GOT3 (cell line): ENCODE measurements around the gene PIAS3.
A peak's percentile ranks its signal among the peaks of the same experiment; 100 is the strongest.

Experiments
- DNase-seq: peaks from one replicate; lab custom pipeline; 2025; ENCODE audit warnings: mixed read lengths; lab: John Stamatoyannopoulos, UW

PIAS3 gene

DNA sequence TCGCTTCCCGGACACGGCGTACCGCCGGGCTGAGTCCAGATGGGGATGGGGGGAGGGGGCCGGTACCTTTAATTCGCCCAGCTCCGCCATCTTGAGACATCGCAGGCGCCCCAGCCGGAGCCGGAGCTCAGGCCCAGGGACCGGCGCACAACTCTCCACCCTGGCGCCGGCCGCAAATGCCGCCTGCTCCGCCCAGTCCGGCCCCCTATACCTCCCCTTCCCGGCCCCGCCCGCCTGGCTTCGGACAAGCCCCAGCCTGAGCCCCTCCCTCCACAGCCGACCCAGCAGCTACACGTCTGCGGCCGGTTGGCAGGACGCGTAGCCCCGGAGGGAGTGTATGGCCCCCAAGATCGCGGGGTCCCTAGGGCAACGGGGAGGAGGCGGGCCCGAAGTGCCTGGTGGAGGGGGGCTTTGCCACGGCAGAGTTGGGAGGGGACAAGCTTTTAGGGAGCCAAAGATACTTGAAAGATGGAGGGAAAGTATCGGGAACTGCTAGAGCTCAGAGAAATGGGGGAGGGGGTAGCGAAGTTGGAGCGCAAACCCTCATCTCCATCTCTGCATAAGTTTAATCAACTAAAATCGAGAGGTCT is at the start of gene PIAS3:
Gene PIAS3 (minus strand): TSS at position 181 of the 590 bp plus-strand sequence. CDS start 91 bp downstream, at position 90.
- DNase-seq, result peak; percentile 89

DNA sequence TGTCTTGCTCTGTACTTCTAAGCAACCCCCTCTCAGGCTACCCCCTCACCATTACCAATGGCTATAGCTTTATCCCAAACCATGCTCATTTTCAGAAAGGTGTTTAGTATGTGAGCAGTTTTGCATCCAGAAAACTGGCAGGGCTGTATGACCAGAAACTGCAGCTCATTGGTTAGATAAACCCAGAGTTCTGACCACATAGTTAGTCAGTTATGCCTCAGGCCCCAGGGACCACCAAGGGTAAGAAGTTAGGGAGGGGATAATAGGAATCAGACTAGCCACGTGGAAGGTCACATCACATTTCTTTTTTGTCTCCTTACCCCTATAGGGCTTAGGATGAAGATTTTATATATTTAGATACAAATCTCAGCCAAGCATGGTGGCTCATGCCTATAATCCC is 49.8 kb upstream of the PIAS3 start:
- DNase-seq, result peak; percentile 36

DNA sequence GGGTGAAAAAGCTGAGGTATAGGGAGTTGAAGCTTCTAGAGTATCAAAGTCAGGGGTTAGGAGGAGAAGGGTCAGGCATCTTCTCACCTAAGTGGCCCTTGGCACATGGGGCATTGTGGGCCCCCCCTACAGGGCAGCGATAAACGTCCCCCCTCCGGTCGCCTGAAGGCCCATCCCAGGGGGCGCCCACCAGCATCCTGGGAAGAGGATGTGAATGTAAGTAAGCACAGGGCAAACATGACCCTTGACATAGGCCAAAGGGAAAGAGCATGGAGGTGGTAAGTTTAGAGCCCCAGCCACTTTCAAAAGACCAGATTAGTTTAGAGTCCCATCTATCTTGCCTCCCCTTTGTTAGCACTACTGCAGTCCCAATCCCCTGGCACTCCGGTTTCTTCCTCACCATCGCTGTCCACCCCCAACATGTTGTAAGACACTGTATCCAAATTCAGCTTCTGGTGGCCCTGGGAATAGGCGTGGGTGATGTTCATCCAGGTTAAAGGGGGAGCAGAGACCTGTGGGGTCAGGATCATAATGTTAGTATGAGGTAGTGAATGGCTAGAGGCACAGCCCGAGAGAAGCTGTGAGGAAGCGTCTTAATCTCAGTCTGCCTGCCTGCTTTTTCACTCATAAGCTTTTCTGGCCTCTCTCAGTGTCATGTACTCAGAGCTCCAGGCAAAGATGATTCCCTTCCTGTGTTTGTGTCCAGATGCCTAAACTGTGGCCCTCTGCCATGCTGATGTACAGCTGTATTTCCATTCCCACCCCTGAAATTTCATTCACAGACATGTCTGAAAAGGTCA is 48.3 kb upstream of the PIAS3 start:
- no peak for DNase-seq

DNA sequence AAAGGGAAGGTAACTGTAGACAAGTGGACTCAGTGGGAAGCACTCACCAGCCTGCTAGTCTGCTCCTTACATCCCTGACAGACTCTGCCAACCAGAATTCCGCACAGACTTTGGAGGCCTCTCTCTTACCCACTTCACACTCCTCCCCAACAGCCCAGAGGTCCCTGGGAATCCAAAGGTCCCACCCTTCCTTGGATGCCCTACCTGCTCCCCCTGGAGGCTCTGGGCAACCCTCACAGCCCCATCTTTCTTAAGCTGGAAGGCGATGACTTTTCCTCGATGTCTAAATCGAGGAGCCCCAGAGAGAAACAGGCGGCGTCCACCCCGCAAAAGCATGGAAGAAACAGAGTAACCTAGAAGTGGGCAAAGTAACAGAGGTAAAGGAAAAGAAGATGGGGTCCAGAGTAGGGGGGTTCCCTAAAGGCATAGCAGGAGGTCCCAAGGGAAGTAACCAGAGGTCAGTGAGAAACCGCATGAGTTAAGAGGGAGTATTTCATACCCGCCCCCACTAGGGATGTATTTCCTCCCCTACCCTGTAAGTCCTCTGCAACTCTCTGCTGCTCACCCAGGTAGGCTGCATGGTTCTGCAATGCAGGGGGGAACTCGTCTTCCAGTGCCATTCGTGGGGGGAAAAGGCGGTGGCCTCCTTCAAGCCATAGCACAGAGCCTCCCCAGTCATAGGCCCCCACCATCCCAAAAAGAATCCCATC is 42.6 kb upstream of the PIAS3 start:
- no peak for DNase-seq

DNA sequence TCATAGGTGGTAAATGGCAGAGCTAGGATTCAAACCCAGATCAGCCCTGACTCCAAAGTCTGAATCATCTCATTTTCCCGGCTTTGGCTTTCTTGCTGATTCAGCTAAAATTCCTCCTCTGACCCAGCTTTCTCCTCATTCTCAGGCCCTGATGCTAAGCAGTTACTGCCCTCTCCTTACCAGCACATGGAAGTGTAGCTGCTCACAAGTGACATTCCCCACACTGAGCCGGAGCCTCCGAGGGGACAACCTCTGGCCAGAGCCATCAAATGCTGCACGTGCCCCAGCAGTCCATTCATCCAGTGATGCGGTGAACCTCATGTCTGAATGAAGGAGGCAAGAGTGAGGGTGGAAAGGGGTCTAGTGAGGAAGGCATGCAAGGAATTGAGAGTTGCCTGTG is 39.9 kb upstream of the PIAS3 start:
- no peak for DNase-seq

DNA sequence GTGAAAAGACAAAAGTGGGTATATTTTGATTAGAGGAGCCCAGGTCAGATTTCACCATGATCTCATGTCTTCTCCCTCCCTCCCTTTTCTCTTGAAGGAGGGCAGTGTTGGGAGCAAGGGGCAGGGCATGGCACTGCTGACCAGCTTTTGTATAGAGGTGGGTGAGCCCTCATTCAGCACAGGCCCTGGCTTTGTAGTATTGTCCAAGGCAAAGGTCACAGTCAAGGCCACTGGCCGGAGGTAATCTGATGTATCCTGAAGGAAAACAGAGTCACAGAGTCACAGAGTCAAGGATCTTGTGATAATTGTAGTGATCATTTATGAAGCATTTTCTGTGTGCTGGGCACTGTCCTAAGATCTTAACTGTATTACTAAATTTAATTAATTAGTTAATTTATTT is 39.1 kb upstream of the PIAS3 start:
- DNase-seq, result no peak

DNA sequence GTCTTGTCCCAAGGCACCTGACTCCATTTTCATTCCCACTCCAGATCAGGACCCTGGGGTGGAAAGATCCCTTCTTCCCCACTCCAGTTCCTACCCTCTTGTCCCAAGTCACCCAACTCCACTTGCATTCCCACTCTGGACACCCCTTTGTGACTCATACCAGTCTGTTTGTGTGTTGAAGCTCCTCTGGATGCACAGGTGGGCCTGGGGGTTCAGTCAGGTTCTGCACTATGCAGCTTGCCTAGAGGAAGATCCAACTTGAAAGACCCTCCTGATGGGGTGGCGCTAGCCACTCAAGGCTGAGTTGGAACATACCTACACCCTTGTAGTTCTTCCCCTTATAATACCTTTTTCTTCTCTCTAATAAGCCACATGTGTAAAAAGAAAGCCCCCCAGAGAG is 36.6 kb upstream of the PIAS3 start:
- DNase-seq, result no peak

DNA sequence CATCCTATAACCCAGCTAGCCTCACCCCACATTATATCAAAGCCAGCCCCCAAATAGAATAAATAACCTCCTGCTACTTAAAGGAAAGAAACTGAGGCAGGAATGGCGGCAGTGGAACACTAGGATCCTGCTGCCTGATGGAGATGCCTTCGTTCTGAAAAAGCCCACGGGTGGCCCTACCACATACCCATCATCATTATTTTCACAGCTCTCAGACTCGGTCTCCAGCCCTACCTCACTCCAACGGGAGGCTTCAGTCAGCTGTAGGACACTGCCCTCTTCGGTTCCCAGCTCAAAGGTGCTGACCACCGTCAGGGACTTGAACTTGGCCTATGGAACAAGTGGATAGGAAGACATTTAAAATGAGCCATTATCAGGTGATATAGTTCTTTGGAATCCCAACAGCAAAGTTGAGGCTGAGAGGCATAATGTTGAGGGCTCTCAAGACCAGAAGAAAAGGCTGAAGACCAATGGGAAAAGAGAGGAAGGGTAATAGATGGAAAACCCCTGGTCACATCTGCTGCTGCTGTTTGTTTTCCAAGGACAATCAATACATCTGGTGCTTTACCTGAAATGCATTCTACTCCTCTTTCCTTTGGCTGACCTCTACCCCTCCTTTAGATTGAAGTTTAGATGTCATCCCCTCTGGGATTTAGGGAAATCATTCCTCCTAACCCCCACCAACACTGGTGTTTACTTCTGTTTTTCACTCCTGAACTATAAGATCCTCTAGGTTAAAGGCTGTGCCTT is 34.6 kb upstream of the PIAS3 start:
- no peak for DNase-seq

DNA sequence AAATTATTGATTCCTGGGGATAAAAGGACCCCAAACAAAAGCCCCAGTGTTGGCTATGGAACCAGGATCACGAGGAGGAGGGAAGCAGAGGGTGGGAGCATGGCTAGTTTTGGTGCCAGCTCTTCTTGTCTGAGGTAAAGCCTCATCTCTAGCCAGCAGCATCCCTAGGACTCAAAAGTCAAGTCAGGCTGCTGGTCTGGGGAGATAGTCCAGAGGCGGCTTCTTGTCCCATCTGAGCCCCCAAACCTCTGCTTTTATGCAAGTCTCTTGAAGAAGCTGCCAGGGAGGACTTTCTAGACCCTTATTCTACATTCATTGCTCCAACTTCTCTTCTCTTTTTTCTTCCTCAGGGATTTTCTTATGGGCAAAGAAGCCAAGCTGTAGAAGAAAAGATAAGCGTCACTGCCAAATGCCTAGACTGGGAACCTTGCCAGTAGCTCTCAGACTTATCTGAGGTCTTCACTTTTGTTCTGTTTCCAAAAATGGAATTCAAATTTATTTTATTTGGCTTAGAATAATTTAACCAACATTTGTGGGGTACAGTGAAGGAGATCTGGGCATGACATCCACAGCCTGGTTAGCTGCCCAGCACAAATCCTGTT is 33.7 kb upstream of the PIAS3 start:
- no peak for DNase-seq

DNA sequence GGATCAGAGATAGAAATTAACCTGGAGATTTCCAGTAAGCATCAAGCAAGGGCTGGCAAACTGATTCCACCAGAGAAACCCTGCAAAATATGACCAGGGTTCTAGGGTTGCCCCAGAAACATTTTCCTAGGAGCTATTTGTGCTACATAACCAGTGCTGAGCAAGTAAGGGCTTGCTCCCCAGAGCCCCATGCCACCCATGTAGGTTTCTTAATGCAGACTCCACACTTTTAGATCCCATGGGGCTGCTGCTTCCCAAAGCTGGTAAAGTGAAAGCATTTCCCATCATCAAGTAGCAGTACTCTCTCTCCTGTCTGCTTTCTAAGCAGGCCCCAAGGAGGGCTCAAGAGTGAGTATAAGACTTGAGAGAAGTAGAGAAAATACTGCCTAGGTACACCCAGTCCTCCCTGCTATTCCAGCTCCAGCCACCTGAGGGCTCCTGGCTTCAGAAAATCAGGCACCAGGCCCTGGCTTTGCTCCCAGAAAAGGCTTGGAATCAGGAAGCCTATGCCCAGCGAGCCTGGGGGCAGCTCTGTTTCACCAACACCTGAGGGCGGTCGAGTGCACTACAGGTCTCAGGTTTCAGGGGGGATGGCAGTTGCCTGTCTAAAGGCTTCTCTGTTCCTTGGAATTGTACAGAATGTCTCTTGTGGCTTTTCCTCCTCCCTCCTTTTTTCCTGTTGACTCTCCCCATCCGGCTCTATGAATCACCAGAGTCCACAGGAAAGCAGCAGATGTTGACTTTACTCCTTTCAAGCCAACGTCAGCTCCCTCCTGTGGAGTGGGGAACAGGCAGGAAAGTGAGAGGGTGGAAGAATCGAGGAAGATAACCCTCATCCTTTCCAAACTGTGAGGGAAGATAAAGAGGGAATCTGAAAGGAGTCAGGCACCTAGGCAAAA is 33.0 kb upstream of the PIAS3 start:
- DNase-seq, result peak; percentile 93

DNA sequence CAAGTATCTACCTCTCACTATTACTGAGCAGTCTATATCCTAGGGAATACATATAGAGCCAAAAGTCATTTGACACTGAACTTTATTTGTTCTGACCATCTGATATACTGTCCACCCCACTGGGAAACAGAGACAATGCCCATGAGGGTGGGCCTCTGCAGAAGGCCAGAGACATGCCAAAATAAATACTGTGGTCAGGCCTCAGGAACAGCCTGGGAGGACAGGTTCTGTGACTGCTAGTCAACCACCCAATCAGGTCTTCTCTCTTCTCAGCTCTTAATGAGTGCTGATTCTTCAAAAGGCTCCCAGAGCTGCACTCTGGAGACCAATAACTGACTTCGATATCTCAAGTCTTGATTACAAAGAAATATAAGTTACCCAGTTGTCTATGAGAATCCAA is 32.3 kb upstream of the PIAS3 start:
- no peak for DNase-seq

DNA sequence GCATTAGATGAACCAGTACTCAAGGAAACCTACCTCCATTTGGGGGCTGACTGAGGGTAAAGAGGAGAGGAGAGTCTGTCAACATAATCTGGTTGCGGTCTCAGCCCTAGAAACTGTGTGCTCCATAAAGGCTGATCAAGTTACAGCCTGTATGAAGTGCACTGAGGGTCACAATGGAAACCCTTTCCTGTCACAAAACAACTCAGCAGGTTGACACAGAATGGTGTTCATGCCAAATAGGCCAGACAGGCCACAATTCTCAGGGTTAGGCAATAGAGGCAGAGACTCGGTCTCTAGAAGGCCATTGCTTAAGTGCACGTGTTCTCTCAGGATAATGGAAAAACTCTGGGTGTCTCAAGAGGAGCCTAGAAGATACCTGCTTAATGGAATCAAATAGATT is 30.8 kb upstream of the PIAS3 start:
- no peak for DNase-seq

DNA sequence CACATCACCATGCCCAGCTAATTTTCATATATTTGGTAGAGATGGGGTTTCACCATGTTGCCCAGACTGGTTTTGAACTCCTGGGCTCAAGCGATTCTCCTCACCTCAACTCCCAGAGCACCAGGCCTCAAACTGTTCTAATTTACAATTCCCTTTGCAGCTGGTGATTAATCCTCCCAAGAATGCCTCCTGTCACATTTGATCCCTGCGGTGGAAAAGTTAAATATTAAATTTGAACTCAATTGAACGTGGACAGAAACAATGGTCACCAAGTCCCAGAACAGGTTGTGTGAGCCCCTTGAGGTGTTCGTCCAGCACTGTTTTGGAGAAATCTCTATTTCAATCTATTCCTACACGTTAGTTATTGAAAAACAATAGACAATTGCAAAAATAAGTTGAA is 28.8 kb upstream of the PIAS3 start:
- no peak for DNase-seq

DNA sequence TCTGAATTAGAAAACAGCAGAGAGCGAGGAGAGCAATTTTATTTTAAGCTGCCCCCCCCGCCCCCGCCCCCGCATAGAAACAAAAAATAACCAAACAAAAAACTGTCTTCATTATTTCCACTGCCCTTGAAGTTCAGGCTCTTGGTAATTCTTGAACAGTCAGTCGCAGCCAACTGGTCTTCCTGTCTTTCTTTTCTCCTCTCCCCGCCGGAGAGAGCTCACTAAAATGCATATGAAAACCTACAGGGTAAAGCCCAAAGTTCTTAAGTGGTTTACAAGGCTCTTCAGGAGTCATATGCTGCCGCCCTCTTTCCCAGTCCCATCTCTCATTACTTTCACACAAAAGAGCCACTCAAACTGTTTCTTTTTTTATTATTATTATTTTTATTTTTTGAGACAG is 27.9 kb upstream of the PIAS3 start:
- DNase-seq, result no peak

DNA sequence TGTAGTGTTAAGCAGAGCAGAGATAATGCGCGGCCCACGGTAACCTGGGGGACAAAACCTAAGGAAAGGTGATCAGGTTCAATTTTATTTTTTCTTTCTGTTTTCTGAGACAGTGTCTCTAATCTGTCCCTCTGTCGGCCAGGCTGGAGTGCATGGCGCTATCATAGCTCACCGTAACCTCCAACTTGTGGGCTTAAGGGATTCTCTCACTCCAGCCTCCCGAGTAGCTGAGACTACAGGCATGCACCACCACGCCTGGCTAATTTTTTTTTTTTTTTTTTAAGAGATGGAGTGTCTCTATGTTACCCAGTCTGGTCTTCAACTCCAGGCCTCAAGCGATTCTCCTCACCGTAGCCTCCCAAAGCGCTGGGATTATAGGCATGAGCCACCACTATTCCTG is 27.5 kb upstream of the PIAS3 start:
- no peak for DNase-seq

DNA sequence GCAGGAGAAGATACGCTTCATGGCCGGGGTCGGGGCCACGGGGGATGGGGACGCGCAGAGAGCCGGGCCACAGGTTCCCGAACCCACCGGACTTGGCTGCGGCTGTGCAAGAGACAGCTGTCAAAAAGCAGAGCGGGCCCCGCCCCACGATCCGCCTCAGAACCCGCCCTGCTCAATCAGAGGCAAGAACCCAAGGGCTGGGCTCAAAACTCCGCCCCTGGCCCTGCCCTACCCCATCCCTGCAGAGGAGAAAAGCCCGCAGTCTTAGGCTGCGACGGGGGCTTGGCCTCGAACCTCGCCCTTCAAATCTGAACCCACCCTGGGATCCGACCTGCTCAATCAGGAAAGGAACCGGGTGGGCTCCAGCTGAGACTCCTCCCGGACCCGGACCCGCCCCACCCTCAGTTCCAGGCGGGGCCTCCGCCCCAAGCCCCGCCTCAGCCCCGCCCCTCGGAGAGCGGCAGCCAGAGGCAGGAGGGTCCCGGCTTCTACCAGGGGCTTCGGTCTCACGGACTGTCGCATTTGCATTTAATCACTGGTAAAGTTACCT is 26.9 kb upstream of the PIAS3 start, which contains the start of gene ANKRD35:
Gene ANKRD35 (minus strand): TSS at position 129 of the 550 bp plus-strand sequence. CDS start 108 bp downstream, at position 21.
- peak; percentile 47 for DNase-seq

DNA sequence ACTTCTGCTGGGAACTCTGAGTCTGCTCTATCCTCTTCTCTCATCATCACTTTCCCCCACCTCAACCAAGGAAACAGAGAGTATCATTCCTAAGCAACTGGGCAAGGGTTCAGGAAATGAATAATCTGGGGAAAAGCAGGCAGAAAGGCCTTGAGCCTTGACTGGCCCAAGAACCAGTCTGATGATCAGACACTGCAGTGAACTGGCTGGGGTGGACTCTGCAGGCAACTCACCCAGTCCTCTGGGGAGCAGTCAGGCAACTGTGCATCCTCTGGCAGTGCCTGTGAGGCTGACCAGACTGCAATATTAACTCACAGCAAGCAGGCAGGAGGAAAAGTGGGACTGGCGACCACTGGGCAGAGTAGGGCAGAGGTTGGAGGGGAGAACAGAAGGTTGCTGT is 25.8 kb upstream of the PIAS3 start:
- DNase-seq, result no peak

DNA sequence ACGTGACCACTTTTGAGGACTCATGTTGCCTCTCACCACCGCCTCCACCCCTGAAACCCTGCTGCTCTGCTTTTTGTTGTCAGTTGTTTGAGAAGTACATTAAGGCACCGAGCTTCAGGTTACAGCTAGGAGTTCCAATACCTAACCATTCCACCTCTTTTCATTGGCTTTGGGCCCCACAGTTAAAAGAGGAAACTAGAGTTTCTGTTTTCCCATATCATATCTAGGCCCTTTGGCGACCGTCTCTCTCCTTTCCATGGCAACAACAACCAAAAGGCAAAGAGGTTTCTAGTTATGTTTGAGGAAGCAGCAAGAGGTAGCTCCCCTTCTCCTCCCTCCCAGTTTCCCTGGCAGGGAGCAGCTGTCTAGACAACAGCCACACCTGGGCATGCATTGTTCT is 20.9 kb upstream of the PIAS3 start:
- DNase-seq, result no peak

DNA sequence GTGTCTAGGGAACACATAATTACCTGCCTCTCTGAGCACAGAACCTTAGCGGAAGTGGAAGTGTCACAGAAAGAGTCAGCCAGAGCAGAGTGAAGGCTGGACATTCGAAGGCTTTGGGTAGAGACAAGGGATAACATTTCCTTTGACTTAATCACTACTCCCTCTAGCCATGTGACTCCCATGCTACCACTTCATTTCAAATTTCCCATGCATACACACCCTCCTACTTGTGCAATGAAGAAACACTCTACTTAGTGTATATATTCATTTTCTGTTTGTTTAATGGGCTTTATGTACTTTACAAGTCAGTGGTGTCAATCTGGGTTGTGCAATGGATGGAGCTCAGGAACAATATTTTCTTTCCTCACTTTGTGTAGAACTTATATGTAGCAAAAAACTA is 19.8 kb upstream of the PIAS3 start:
- no peak for DNase-seq

DNA sequence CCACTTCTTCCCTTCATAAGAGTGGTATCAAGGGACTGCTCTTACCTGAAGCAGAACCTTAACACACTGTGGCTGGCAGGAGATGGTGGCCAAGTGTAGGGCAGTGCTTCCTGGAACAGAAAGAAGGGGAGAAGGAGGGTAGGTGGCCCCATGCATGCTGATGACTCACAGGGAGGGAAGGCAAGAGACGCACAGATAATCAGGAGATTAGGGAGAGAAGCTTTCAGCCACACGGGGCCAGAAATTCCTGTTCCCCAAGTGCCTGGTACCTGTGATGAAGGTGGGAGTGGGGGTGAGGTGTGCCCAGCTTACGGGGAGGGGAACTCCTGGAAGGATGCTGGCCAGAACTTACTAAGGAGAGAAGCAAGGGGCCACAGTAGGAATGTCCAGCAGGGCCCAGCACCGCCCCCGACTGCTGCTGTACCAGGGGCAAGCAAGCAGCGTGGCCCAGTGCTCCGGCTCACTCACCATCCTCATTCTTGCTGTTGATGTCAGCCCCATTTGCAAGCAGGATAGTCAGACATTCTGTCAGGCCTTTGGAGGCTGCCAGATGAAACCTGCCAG is 19.1 kb upstream of the PIAS3 start:
- DNase-seq, result no peak
